Mesendoderm (in vitro differentiated cells): ENCODE measurements around the gene DCHS1.

Experiments used
- DNase-seq: peaks from one replicate; pipeline ENCODE4 v3.0.0; 2013
- H2AK5ac ChIP-seq: 2 replicates; pipeline ENCODE4 v1.6.1; 2013; ENCODE audit warnings: low read length, inconsistent platforms
- H2BK120ac ChIP-seq: 2 replicates; pipeline ENCODE4 v1.6.1; 2013; ENCODE audit warnings: low read depth, mild to moderate bottlenecking, low read length, moderate library complexity, mixed read lengths
- H2BK15ac ChIP-seq: replicated peaks from 2 replicates; pipeline ENCODE4 v1.6.1; 2013; ENCODE audit warnings: low read depth, mild to moderate bottlenecking, moderate library complexity
- H2BK5ac ChIP-seq: 2 replicates; pipeline ENCODE4 v1.6.1; 2013; ENCODE audit warnings: low read length, inconsistent platforms
- H3K18ac ChIP-seq: 2 replicates; pipeline ENCODE4 v1.6.1; 2013; ENCODE audit warnings: mild to moderate bottlenecking, low read length, mixed read lengths
- H3K23ac ChIP-seq: one replicate; pipeline ENCODE4 v1.6.1; 2013; ENCODE audit warnings: low read length
- H3K27ac ChIP-seq: 2 replicates; pipeline ENCODE4 v1.5.1; 2013; ENCODE audit warnings: low read depth, mild to moderate bottlenecking, inconsistent platforms, low read length, moderate library complexity
- H3K27me3 ChIP-seq: 2 replicates; pipeline ENCODE4 v1.6.1; 2013; ENCODE audit warnings: low read length, control low read depth, mild to moderate bottlenecking, inconsistent platforms; ENCODE audit not compliant: insufficient read depth, poor library complexity
- H3K36me3 ChIP-seq: 2 replicates; pipeline ENCODE4 v1.6.1; 2013; ENCODE audit warnings: low read length, inconsistent platforms; ENCODE audit not compliant: control insufficient read depth, insufficient read depth
- H3K4ac ChIP-seq: one replicate; pipeline ENCODE4 v1.6.1; 2013; ENCODE audit warnings: low read depth, mild to moderate bottlenecking, low read length, moderate library complexity
- H3K4me1 ChIP-seq: 2 replicates; pipeline ENCODE4 v1.6.1; 2013; ENCODE audit warnings: low read depth, low read length, inconsistent platforms; ENCODE audit not compliant: control insufficient read depth
- H3K4me2 ChIP-seq: 2 replicates; pipeline ENCODE4 v1.6.1; 2013; ENCODE audit warnings: low read length
- H3K4me3 ChIP-seq: 2 replicates; pipeline ENCODE4 v1.5.1; 2013; ENCODE audit warnings: mild to moderate bottlenecking, low read length
- H3K56ac ChIP-seq: one replicate; pipeline ENCODE4 v1.6.1; 2013; ENCODE audit warnings: low read length
- H3K79me1 ChIP-seq: 2 replicates; pipeline ENCODE4 v1.6.1; 2013; ENCODE audit warnings: low read length, inconsistent platforms
- H3K79me2 ChIP-seq: 2 replicates; pipeline ENCODE4 v1.6.1; 2013; ENCODE audit warnings: mild to moderate bottlenecking, low read length; ENCODE audit not compliant: control insufficient read depth, insufficient read depth
- H3K9ac ChIP-seq: 2 replicates; pipeline ENCODE4 v1.6.1; 2013; ENCODE audit warnings: low read length, inconsistent platforms
- H4K5ac ChIP-seq: one replicate; pipeline ENCODE4 v1.6.1; 2013; ENCODE audit warnings: low read length
- H4K8ac ChIP-seq: one replicate; pipeline ENCODE4 v1.6.1; 2013; ENCODE audit warnings: low read depth, mild to moderate bottlenecking, control low read depth, low read length, moderate library complexity
- WGBS: extraction: QIAGEN DNeasy Blood & Tissue Kit; methylation state at CpG from one replicate; pipeline ENCODE4 v1.1.7; 2013; ENCODE audit warnings: low lambda C conversion rate, missing lambda C conversion rate; ENCODE audit not compliant: insufficient coverage; ENCODE audit errors: extremely low coverage; 5-methylcytosine and 5-hydroxymethylcytosine counted together

DCHS1 gene

DNA sequence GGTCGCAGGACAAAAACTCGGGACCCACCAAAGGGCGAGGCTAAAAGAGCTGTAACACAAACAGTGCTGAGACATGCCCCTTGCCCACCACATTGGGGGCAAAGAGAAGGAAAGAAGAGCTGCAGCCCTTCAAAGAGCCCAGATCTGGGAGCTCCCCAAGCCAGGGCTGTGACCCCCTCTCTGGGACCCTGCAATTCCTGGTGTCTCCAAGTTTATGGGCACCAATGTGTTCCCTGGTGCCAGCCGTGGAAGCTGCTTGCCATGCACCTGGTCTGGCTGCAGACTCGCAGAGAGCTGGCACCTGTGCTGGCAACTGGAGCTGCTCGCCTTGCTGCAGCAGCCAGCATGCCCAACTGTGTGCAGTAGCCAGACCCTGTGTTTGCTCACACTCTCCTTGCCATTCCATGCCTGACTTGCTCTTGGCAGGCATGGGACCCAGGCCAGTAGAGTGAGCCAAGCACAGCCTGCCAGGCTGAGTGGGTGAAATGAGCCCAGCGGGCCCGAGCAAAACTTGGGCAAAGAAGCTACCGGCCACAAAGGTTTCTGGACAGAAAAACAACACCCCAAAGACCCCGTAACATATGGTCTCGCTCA lies 68.2 kb downstream of the DCHS1 start:
- Histone ChIP-seq H3K27me3 (no peaks in the 10 kb centered on the region), H3K23ac (no peak overlapping the region), H3K4ac (no peak overlapping the region), H3K9ac (no peak overlapping the region), H3K4me3 (no peak overlapping the region), H4K8ac (no peak overlapping the region), H3K27ac (no peak overlapping the region), H3K4me2 (no peak overlapping the region), H3K18ac (no peak overlapping the region), H2AK5ac (no peak overlapping the region), H2BK5ac (no peak overlapping the region), H2BK15ac (no peak overlapping the region), H2BK120ac (no peak overlapping the region), H3K36me3 (no peaks in the 10 kb centered on the region), H3K79me2 (no peaks in the 10 kb centered on the region), H3K79me1 (no peaks in the 10 kb centered on the region), H3K56ac (no peak overlapping the region), H3K4me1 (no peaks in the 10 kb centered on the region), H4K5ac (no peak overlapping the region)
- no CpG with 5 or more reads among the region's 11 CpGs for WGBS
- no peak for DNase-seq

DNA sequence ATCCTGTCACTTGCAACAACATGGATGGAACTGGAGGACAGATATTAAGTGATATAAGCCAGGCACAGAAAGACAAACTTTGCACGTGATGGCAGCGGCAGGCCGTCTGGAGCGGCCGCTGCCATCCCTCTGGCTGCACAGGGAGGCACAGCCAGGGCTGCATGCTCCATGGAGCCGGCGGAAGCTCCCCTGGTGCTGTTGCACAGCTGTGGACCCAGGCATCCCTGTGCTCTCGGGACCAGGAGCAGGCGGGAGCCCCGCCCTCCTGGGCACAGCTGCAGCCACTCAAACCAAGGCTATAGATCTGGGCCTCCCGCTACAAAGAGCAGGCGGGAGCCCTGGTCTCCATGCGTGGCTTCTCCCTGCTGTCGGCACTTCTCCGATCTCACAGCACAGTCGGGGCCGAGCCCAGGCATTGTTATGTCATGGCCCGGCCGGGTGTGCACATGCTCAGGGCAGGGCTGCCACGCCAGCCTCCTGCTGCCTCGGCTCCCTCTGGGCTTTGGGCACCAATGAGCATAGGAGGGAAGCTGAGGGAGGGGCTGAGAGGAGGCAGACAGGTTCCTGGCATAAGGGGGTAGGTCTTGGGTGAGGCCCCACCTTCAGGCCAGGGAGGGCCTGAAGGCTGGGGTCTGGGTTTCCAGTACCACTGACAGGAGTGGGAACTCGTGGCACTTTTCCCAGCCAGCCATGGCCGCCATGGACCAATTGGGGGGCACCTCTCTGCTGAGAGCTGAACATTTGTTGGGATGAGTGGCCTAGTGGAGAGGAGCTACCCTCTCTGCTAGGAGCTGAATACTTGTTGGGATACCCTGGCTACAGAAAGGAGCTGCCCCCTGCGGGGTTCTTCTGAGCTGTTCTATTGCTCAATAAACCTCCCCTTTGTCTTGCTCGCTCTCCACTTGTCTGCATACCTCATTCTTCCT lies 68.9 kb downstream of the DCHS1 start:
- Histone ChIP-seq H3K79me1 (no peaks in the 10 kb centered on the region), H4K8ac (no peak overlapping the region), H3K36me3 (no peaks in the 10 kb centered on the region), H3K4ac (no peak overlapping the region), H3K23ac (no peak overlapping the region), H3K56ac (no peak overlapping the region), H3K4me3 (no peak overlapping the region), H3K9ac (no peak overlapping the region), H3K18ac (no peak overlapping the region), H3K4me1 (no peaks in the 10 kb centered on the region), H3K4me2 (no peak overlapping the region), H2BK120ac (no peak overlapping the region), H3K27ac (no peak overlapping the region), H2AK5ac (no peak overlapping the region), H3K27me3 (no peaks in the 10 kb centered on the region), H2BK15ac (no peak overlapping the region), H2BK5ac (no peak overlapping the region), H4K5ac (no peak overlapping the region), H3K79me2 (no peaks in the 10 kb centered on the region)
- no peak for DNase-seq
- WGBS, result no CpG with 5 or more reads among the region's 25 CpGs

DNA sequence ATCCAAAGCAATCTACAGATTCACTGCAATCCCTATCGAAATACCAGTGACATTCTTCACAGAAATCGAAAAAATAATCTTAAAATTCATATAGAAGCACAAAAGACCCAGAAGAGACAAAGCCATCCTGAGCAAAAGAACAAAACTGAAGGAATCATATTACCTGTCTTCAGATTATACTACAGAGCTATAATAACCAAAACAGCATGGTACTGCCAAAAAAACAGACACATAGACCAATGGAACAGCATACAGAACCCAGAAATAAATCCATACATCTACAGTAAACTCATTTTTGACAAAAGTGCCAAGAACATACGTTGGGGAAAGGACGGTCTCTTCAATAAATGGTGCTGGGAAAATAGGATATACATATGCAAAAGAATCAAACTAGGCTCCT lies 71.1 kb downstream of the DCHS1 start:
- H3K4me2 ChIP-seq, result no peak overlapping the region
- no peak overlapping the region for H3K56ac ChIP-seq
- WGBS, result no CpG with 5 or more reads among the region's 4 CpGs
- no peak overlapping the region for H2BK5ac ChIP-seq
- no peak overlapping the region for H2BK120ac ChIP-seq
- H3K9ac ChIP-seq, result no peak overlapping the region
- H3K4ac ChIP-seq, result no peak overlapping the region
- H3K23ac ChIP-seq, result no peak overlapping the region
- no peaks in the 10 kb centered on the region for H3K27me3 ChIP-seq
- H2AK5ac ChIP-seq, result no peak overlapping the region
- no peak overlapping the region for H3K18ac ChIP-seq
- no peak overlapping the region for H2BK15ac ChIP-seq
- no peak overlapping the region for H3K27ac ChIP-seq
- H4K8ac ChIP-seq, result no peak overlapping the region
- DNase-seq, result no peak
- H3K36me3 ChIP-seq, result no peaks in the 10 kb centered on the region
- no peaks in the 10 kb centered on the region for H3K4me1 ChIP-seq
- no peaks in the 10 kb centered on the region for H3K79me2 ChIP-seq
- H3K79me1 ChIP-seq, result no peaks in the 10 kb centered on the region
- no peak overlapping the region for H4K5ac ChIP-seq
- no peak overlapping the region for H3K4me3 ChIP-seq

DNA sequence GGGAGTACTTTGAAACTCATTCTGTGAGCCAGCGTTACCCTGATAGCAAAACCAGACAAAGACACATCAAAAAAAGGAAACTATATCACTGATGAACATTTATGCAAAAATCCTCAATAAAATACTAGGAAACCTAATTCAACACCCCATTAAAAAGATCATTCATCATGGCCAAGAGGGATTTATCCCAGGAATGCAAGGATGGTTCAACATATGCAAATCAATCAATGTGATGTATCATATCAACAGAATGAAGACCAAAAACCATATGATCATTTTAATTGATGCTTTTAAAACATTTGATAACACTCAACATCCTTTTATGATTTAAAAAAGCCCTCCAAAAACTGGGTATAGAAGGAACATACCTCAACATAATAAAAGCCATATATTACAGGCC lies 72.0 kb downstream of the DCHS1 start:
- no peak overlapping the region for H3K18ac ChIP-seq
- H2AK5ac ChIP-seq, result no peak overlapping the region
- no peaks in the 10 kb centered on the region for H3K36me3 ChIP-seq
- H3K4ac ChIP-seq, result no peak overlapping the region
- no peak overlapping the region for H4K5ac ChIP-seq
- H3K4me2 ChIP-seq, result no peak overlapping the region
- H3K27ac ChIP-seq, result no peak overlapping the region
- no peak overlapping the region for H4K8ac ChIP-seq
- H3K4me3 ChIP-seq, result no peak overlapping the region
- no peaks in the 10 kb centered on the region for H3K79me1 ChIP-seq
- no peak for DNase-seq
- no peaks in the 10 kb centered on the region for H3K27me3 ChIP-seq
- H2BK120ac ChIP-seq, result no peak overlapping the region
- no peaks in the 10 kb centered on the region for H3K4me1 ChIP-seq
- no peak overlapping the region for H2BK5ac ChIP-seq
- H3K9ac ChIP-seq, result no peak overlapping the region
- no peak overlapping the region for H3K23ac ChIP-seq
- no peak overlapping the region for H2BK15ac ChIP-seq
- no CpG with 5 or more reads among the region's 1 CpG for WGBS
- no peaks in the 10 kb centered on the region for H3K79me2 ChIP-seq
- H3K56ac ChIP-seq, result no peak overlapping the region

DNA sequence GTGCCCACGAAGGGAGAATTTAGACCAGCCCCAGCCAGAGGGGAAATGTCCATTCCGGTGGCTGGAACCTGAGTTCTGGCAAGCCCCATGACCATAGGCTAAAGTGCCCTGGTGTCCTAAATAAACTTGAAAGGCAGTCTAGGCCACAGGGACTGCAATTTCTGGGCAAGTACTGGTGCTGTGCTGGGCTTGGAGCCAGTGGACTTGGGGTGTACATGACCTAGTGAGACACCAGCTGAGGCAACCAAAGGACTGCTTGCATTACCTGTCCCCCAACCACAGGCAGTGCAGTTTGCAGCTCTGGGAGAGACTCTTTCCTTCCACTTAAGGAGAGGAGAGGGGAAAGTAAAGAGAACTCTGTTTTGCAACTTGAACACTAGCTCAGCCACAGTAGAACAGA lies 75.9 kb downstream of the DCHS1 start:
- Histone ChIP-seq H4K8ac (no peak overlapping the region), H3K27ac (no peak overlapping the region), H2BK15ac (no peak overlapping the region), H2BK5ac (no peak overlapping the region), H3K36me3 (no peaks in the 10 kb centered on the region), H3K79me1 (no peaks in the 10 kb centered on the region), H3K4ac (no peak overlapping the region), H3K23ac (no peak overlapping the region), H3K79me2 (no peaks in the 10 kb centered on the region), H4K5ac (no peak overlapping the region), H3K4me2 (no peak overlapping the region), H3K56ac (no peak overlapping the region), H2AK5ac (no peak overlapping the region), H3K4me1 (no peaks in the 10 kb centered on the region), H3K4me3 (no peak overlapping the region), H3K18ac (no peak overlapping the region), H3K9ac (no peak overlapping the region), H2BK120ac (no peak overlapping the region), H3K27me3 (no peaks in the 10 kb centered on the region)
- no CpG with 5 or more reads among the region's 2 CpGs for WGBS
- DNase-seq, result no peak
